GM21737 (cell line): ENCODE data around the gene ZNF597.
"Not testable (repeated sequence)": the region's sequence is repeated elsewhere in the genome, so short reads cannot be mapped to it uniquely, and the experiment has no call there.

Experiments used
- ATAC-seq: cut with Tn5 transposase; IDR thresholded peaks from one replicate; pipeline ENCODE4 v1.9.1; 2021; ENCODE audit warnings: mild to moderate bottlenecking, moderate library complexity; ENCODE audit not compliant: unreplicated experiment

Gene ZNF597

GRCh38 chr16:3475604-3476375 is 32.5 kb upstream of the ZNF597 start:
- ATAC-seq: no peak

GRCh38 chr16:3474870-3475269 is 31.6 kb upstream of the ZNF597 start:
- not testable (repeated sequence) for ATAC-seq

GRCh38 chr16:3474136-3474779 is 31.0 kb upstream of the ZNF597 start:
- ATAC-seq: no peak

- ATAC-seq: not testable (repeated sequence)
Measured at GRCh38 chr16:3473596-3473943, 30.3 kb upstream of the ZNF597 start.

- ATAC-seq: no peak
Measured at GRCh38 chr16:3472878-3473595, 29.7 kb upstream of the ZNF597 start.

- no peak for ATAC-seq
Measured at GRCh38 chr16:3471518-3472176, 28.3 kb upstream of the ZNF597 start.

GRCh38 chr16:3470723-3471122 is 27.4 kb upstream of the ZNF597 start:
- ATAC-seq: no peak

GRCh38 chr16:3469736-3470135 is 26.4 kb upstream of the ZNF597 start:
- ATAC-seq: no peak

GRCh38 chr16:3468501-3468900 is 25.2 kb upstream of the ZNF597 start:
- no peak for ATAC-seq

- no peak for ATAC-seq
Measured at GRCh38 chr16:3467921-3468320, 24.6 kb upstream of the ZNF597 start.

- ATAC-seq: no peak
Measured at GRCh38 chr16:3467182-3467581, 23.9 kb upstream of the ZNF597 start.

GRCh38 chr16:3465911-3466584 is 22.7 kb upstream of the ZNF597 start:
- no peak for ATAC-seq

GRCh38 chr16:3465301-3465700 is 22.0 kb upstream of the ZNF597 start:
- ATAC-seq: no peak

- no peak for ATAC-seq
Measured at GRCh38 chr16:3461151-3461550, 17.8 kb upstream of the ZNF597 start.

GRCh38 chr16:3460585-3460984 is 17.3 kb upstream of the ZNF597 start:
- ATAC-seq: no peak

GRCh38 chr16:3460121-3460520 is 16.8 kb upstream of the ZNF597 start:
- no peak for ATAC-seq

- no peak for ATAC-seq
Measured at GRCh38 chr16:3459401-3460090, 16.2 kb upstream of the ZNF597 start.

GRCh38 chr16:3458852-3459361 is 15.6 kb upstream of the ZNF597 start:
- ATAC-seq: no peak

GRCh38 chr16:3458278-3458851 is 15.1 kb upstream of the ZNF597 start:
- peak; percentile 23 for ATAC-seq
